Adipocyte (in vitro differentiated cells): ENCODE results near the gene B3GAT3.
A peak's percentile ranks its signal among the peaks of the same experiment; 100 is the strongest.

ENCODE experiments used
- DNase-seq: peaks from one replicate; pipeline ENCODE4 v3.0.0-alpha.2; 2015; ENCODE audit warnings: low read depth
- H3K27me3 ChIP-seq: replicated peaks from 2 replicates; pipeline ENCODE4 v1.7.0; 2013; ENCODE audit warnings: mild to moderate bottlenecking, low read length, moderate library complexity; ENCODE audit not compliant: control insufficient read depth, insufficient read depth
- H3K36me3 ChIP-seq: 2 replicates; pipeline ENCODE4 v1.7.0; 2013; ENCODE audit warnings: low read length, mild to moderate bottlenecking, moderate library complexity; ENCODE audit not compliant: control insufficient read depth, insufficient read depth, severe bottlenecking
- H3K4me1 ChIP-seq: 2 replicates; pipeline ENCODE4 v1.7.0; 2013; ENCODE audit warnings: mild to moderate bottlenecking, low read length, moderate library complexity; ENCODE audit not compliant: control insufficient read depth, insufficient read depth
- H3K4me3 ChIP-seq: 2 replicates; pipeline ENCODE4 v1.7.0; 2013; ENCODE audit warnings: mild to moderate bottlenecking, low read length, moderate library complexity
- H3K9ac ChIP-seq: 2 replicates; pipeline ENCODE4 v1.7.0; 2013; ENCODE audit warnings: mild to moderate bottlenecking, low read length, moderate library complexity
- H3K9me3 ChIP-seq: 2 replicates; pipeline ENCODE4 v1.7.0; 2013; ENCODE audit warnings: mild to moderate bottlenecking, low read length, moderate library complexity; ENCODE audit not compliant: control insufficient read depth

The B3GAT3 gene

GRCh38 chr11:62611705-62612365 is 10.0 kb downstream of the B3GAT3 start:
- Histone ChIP-seq H3K9me3 (no peaks in the 10 kb centered on the region), H3K9ac (peak overlapping the region; percentile 96), H3K4me3 (peak overlapping the region; percentile 92), H3K36me3 (peaks cover 41% of the 10 kb centered on the region), H3K4me1 (peaks cover 13% of the 10 kb centered on the region), H3K27me3 (no peaks in the 10 kb centered on the region)
- DNase-seq: peak; percentile 68

- H3K36me3 ChIP-seq: peaks cover 42% of the 10 kb centered on the region
- peaks cover 13% of the 10 kb centered on the region for H3K4me1 ChIP-seq
- no peaks in the 10 kb centered on the region for H3K9me3 ChIP-seq
- peak overlapping the region; percentile 92 for H3K4me3 ChIP-seq
- H3K27me3 ChIP-seq: no peaks in the 10 kb centered on the region
- peak overlapping the region; percentile 96 for H3K9ac ChIP-seq
- no peak for DNase-seq
These were observed 10.7 kb downstream of the B3GAT3 start for GRCh38 chr11:62610814-62611704.

DNA sequence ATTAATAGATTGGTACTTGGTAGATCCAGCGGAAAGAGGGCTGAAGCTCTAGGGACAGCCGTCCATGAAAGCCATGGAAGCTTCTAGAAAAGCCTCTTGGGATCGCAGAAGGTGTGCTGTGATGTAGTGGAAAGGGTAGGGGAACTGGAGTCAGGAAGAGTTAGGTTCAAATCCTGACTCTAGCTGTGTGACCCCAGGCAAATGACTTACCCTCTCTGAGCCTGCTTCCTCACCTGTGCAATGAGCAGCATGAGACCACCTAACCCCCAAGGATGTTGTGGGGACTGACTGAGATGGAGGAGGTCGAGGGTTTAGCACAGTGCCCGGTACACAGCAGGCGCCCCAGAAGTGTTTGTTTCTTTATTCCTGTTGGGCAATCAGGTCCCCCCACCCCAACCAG is 11.4 kb downstream of the B3GAT3 start:
- no peak for DNase-seq
- Histone ChIP-seq H3K36me3 (peaks cover 45% of the 10 kb centered on the region), H3K9me3 (no peaks in the 10 kb centered on the region), H3K4me1 (peaks cover 13% of the 10 kb centered on the region), H3K4me3 (no peak overlapping the region), H3K27me3 (no peaks in the 10 kb centered on the region), H3K9ac (peak overlapping the region; percentile 22)

GRCh38 chr11:62608776-62609175 is 13.0 kb downstream of the B3GAT3 start:
- no peaks in the 10 kb centered on the region for H3K9me3 ChIP-seq
- H3K36me3 ChIP-seq: peaks cover 58% of the 10 kb centered on the region
- H3K4me1 ChIP-seq: peaks cover 13% of the 10 kb centered on the region
- H3K4me3 ChIP-seq: no peak overlapping the region
- H3K9ac ChIP-seq: no peak overlapping the region
- H3K27me3 ChIP-seq: no peaks in the 10 kb centered on the region
- no peak for DNase-seq

DNA sequence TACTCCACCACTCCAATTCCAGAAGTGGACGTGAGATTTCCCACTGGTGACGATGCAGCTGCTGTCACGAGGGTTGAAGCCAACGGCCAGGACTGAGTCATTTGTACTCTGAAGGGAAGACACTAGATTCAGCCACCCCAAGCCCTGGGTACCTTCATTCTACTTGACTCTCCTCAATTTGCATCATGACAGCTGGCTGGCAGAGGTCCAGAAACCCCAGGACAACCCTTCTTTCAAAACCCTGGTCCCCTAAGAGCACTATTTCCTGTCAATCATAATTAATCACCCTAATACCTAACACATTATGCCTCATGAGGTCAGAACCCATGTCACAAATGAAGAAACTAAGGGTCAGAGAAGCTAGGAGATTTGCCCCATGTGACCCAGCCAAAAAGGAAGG is 14.1 kb downstream of the B3GAT3 start:
- peaks cover 20% of the 10 kb centered on the region for H3K4me1 ChIP-seq
- no peak overlapping the region for H3K9ac ChIP-seq
- no peaks in the 10 kb centered on the region for H3K9me3 ChIP-seq
- DNase-seq: no peak
- H3K36me3 ChIP-seq: peaks cover 61% of the 10 kb centered on the region
- H3K27me3 ChIP-seq: no peaks in the 10 kb centered on the region
- no peak overlapping the region for H3K4me3 ChIP-seq

DNA sequence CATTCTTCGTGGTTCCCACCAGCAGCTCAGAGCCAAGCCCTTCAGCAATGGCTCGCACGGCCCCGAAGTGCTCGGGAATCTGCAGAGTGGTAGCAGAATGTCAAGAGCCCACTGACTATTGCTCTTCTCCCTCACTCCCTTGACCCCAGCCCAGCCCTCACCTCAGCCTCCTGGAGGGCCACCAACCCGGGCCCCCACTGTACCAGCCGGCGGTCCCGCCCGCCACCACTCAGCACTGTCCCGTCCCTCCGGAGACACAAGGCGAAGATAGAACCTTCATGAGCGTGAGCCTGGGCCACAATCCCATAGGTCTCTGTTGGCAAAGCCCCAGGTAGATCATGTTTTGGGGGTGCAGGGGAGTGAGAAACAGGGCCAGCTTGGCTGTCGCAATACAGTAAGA is 15.9 kb downstream of the B3GAT3 start:
- no peak for DNase-seq
- H3K36me3 ChIP-seq: peaks cover 59% of the 10 kb centered on the region
- H3K4me3 ChIP-seq: no peak overlapping the region

DNA sequence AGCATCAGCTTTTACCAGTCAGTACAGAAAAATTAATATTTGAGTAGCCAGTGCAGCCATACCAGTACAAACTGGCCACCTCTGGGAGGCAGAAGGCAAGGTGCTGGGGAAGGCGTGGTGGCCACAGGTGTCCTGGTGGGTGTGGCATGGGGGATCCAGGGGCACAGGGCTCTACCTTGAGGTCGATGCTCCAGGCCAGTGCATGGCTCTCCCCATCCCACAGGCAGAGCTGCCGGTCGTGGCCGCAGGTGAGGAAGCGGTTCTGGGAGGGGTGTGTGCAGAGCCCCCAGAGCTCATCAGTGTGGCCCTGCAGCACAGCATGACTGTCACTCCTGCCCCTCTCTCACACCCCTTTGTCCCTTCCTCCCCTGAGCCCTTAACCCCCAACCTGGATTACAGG is 16.3 kb downstream of the B3GAT3 start:
- no peaks in the 10 kb centered on the region for H3K27me3 ChIP-seq
- no peak overlapping the region for H3K4me3 ChIP-seq

More for the DNA sequence above, 15.9 kb downstream of the B3GAT3 start:
- no peak overlapping the region for H3K9ac ChIP-seq
- no peaks in the 10 kb centered on the region for H3K9me3 ChIP-seq
- H3K4me1 ChIP-seq: peaks cover 20% of the 10 kb centered on the region
- no peaks in the 10 kb centered on the region for H3K27me3 ChIP-seq

DNA sequence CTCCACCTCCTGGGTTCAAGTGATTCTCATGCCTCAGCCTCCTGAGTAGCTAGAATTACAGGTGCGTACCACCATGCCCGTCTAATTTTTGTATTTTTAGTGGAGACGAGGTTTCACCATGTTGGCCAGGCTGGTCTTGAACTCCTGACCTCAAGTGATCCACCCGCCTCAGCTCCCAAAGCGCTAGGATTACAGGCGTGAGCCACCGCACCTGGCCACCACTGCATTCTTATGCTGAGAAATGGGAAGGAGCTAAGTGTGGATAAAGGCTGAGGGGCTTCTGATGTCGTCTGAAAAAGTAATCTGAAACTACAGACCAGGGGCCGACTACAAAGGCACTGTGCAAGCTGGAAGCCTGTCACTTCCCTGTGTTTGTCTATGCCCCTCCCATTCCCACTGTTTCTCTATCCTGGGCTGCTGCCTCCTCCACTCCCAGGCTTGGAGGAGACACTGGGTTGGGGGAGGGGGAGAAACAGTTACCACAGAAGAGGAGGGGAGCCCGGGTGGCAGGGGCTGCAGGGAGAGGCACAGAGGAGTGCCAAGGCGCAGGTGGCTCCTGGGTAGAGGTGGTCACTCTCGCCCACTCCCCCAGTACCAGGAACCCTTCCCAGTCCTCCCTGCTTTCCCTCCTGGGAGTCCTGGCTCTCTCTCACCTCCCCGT is 17.2 kb downstream of the B3GAT3 start:
- Histone ChIP-seq H3K36me3 (peaks cover 47% of the 10 kb centered on the region), H3K4me3 (no peak overlapping the region), H3K4me1 (peaks cover 30% of the 10 kb centered on the region), H3K9me3 (no peaks in the 10 kb centered on the region), H3K27me3 (no peaks in the 10 kb centered on the region), H3K9ac (peak overlapping the region; percentile 34)
- DNase-seq: no peak

More for the DNA sequence above, 16.3 kb downstream of the B3GAT3 start:
- Histone ChIP-seq H3K4me1 (peaks cover 21% of the 10 kb centered on the region), H3K9ac (peak overlapping the region; percentile 34), H3K9me3 (no peaks in the 10 kb centered on the region), H3K36me3 (peaks cover 54% of the 10 kb centered on the region)
- DNase-seq: no peak

GRCh38 chr11:62603776-62604299 is 17.9 kb downstream of the B3GAT3 start:
- Histone ChIP-seq H3K27me3 (no peaks in the 10 kb centered on the region), H3K36me3 (peaks cover 43% of the 10 kb centered on the region), H3K9me3 (no peaks in the 10 kb centered on the region), H3K4me1 (peaks cover 37% of the 10 kb centered on the region), H3K4me3 (no peak overlapping the region), H3K9ac (peak overlapping the region; percentile 97)
- DNase-seq: no peak

- Histone ChIP-seq H3K27me3 (no peaks in the 10 kb centered on the region), H3K4me1 (peaks cover 40% of the 10 kb centered on the region), H3K9me3 (no peaks in the 10 kb centered on the region), H3K9ac (peak overlapping the region; percentile 97), H3K4me3 (peak overlapping the region; percentile 98), H3K36me3 (peaks cover 39% of the 10 kb centered on the region)
- no peak for DNase-seq
These were observed 18.7 kb downstream of the B3GAT3 start for GRCh38 chr11:62603072-62603408.
